Left lung (tissue), 10 donors: ENCODE results near the gene EIF6. TPM values are rescaled to one million over a fixed set of nuclear protein-coding genes. Genes with fewer than 3 reads are reported as not detected.
"Not testable (repeated sequence)": the region's sequence is repeated elsewhere in the genome, so short reads cannot be mapped to it uniquely, and the experiment has no call there.

Experiments
- ATAC-seq: fragments of 200-7000 bp; cut with Tn5 transposase; one replicate; pipeline ENCODE4 v1.9.1; 2020; ENCODE audit warnings: moderate library complexity
- DNase-seq, 4 donors: peaks; one replicate each; pipeline ENCODE4 v3.0.0-alpha.2; 2013 to 2020
- H3K27ac ChIP-seq, 2 donors: fragments of 200-600 bp; sonication (generic) in 1 of 2; one replicate each; pipeline versions ENCODE4 v1.5.0 to v1.8.0; 2020 to 2021
- H3K27me3 ChIP-seq, 2 donors: fragments of 200-600 bp; sonication (generic) in 1 of 2; one replicate each; pipeline versions ENCODE4 v1.5.0 to v1.8.0; 2020 to 2021
- H3K36me3 ChIP-seq, 2 donors: fragments of 200-600 bp; sonication (generic) in 1 of 2; one replicate each; pipeline versions ENCODE4 v1.5.0 to v1.8.0; 2020 to 2021
- H3K4me1 ChIP-seq, 2 donors: fragments of 200-600 bp; one replicate each; pipeline ENCODE4 v1.8.0; 2021
- H3K4me3 ChIP-seq, 2 donors: fragments of 200-600 bp; sonication (generic) in 1 of 2; one replicate each; pipeline versions ENCODE4 v1.5.0 to v1.8.0; 2020 to 2021; ENCODE audit warnings: mild to moderate bottlenecking in 1 of 2
- H3K9me3 ChIP-seq, 2 donors: fragments of 200-600 bp; sonication (generic) in 1 of 2; one replicate each; pipeline versions ENCODE4 v1.5.0 to v1.8.0; 2020 to 2021
- intact Hi-C, 2 donors: fragments of 100-400 bp; cut with DNase I; formaldehyde crosslinking; loops; one replicate each; pipeline versions ENCODE4 v1.11.2 to v1.14.2; 2022
- polyA plus RNA-seq, 6 donors: library from polyadenylated mRNA; unstranded; fragments of 120-200 nt; gene quantifications; one replicate each; pipeline ENCODE4 v1.2.1, GENCODE V29; 2013; ENCODE audit not compliant: insufficient read length in 6 of 6
- total RNA-seq, 2 donors: library from RNA; stranded (reverse); fragmentation: NEBNext Ultra II Directional; extraction: Animal tissue kit (Norgen Biotek cat#: 25700); gene quantifications; one replicate each; pipeline ENCODE4 v1.2.1, GENCODE V29; 2021
- TF ChIP-seq, protein P1 (sequence below), 2 donors: fragments of 200-600 bp; sonication (generic) in 1 of 2; IDR thresholded peaks; one replicate each; pipeline versions ENCODE4 v1.5.0 to v1.8.0; 2021; ENCODE audit warnings: antibody characterized with exemption in 2 of 2
- donor health status: DM: no; HTN: yes; CAD: no.
- donor health status: DM: no; HTN: no; CAD: no.

EIF6 gene
- total and polyA plus RNA-seq, 8 donors: 95.6 to 111 (median 107) TPM

DNA sequence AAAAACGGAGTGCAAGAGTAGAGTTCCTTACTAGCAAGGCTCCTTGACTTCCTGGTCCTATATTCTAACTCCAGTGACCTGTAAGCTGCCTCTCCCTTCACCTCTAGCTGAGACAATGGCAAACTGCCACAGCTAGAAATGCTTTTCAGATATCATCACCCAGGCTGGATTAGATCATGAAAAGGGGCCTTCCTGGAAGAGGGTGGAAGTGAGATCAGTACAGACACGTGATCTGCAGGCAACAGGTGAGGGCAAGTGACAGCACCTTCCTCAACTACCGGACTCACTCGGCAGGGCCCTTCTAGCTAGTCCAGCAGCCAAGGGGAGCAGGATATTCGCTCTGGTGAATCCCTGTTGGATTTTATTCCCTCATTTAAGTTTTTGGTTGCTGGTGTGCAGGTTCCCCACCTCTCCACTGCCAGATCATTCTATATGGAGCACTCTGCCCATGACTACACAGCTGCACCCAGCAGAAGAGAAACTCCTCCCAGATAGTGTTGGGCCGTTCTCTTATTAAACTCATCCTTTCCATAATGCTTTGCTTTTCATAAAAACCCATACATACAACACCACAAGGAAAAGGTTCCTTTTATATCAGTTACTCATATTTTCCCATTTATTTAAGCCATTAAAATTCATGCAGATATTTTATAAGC is 34.1 kb upstream of the EIF6 start:
- TF ChIP-seq, protein P1, sequence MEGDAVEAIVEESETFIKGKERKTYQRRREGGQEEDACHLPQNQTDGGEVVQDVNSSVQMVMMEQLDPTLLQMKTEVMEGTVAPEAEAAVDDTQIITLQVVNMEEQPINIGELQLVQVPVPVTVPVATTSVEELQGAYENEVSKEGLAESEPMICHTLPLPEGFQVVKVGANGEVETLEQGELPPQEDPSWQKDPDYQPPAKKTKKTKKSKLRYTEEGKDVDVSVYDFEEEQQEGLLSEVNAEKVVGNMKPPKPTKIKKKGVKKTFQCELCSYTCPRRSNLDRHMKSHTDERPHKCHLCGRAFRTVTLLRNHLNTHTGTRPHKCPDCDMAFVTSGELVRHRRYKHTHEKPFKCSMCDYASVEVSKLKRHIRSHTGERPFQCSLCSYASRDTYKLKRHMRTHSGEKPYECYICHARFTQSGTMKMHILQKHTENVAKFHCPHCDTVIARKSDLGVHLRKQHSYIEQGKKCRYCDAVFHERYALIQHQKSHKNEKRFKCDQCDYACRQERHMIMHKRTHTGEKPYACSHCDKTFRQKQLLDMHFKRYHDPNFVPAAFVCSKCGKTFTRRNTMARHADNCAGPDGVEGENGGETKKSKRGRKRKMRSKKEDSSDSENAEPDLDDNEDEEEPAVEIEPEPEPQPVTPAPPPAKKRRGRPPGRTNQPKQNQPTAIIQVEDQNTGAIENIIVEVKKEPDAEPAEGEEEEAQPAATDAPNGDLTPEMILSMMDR (IDR thresholded peaks at IDR 0.05): no peak

DNA sequence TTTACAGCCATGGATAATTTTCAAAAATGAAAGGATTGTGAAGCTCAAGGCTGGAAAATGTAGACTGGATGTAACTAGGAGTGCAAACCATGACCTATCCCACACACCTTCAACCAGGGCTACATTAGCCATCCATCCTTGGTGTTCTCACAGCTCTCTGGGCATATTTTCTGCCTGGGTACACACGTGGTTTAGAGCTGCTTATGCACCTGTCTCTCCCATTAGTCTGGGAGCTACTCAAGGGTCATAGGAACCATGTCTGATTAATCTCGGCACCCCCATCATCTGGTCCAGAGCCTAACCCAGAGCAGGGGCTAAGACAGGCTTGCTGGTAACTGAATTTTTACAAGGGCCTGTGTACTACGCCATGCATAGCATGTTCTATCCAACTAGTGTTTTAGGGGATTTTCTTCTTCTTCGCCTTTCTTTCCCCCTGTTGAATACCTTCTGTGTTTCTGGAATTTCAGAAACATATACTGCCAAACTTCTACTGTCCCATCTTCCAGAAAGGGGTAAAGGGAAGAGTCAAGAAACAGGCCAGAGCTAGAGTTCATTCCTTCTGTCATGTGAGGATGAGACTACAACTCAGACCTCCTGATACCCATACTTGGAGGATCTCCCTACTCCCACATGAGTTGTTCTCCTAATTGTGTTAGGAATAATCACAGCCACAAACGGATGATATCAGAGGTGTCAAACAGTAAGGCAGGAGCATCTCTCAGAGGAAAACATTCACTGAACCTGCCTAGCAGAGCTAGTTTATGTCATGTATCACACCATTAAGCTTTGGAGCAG is 33.0 kb upstream of the EIF6 start:
- TF ChIP-seq, protein P1 (IDR thresholded peaks at IDR 0.05): no peak
- no peak overlapping the region for H3K4me3 ChIP-seq
- H3K27ac ChIP-seq: no peak overlapping the region
- H3K9me3 ChIP-seq: no peaks in the 10 kb centered on the region
- ATAC-seq: no peak
- H3K27me3 ChIP-seq: no peaks in the 10 kb centered on the region
- intact Hi-C loops: no loop called here
- peaks cover 0 to 11% of the 10 kb centered on the region in 2 donors for H3K36me3 ChIP-seq
- DNase-seq: no peak
- peaks cover 9 to 11% of the 10 kb centered on the region in 2 donors for H3K4me1 ChIP-seq

More for the DNA sequence above, 34.1 kb upstream of the EIF6 start:
- Histone ChIP-seq H3K36me3 (peaks cover 0 to 8% of the 10 kb centered on the region in 2 donors), H3K4me3 (no peak overlapping the region), H3K4me1 (peaks cover 9 to 11% of the 10 kb centered on the region in 2 donors), H3K9me3 (no peaks in the 10 kb centered on the region), H3K27ac (peak overlapping the region; percentile 10 to 42), H3K27me3 (no peaks in the 10 kb centered on the region)
- intact Hi-C loops: no loop called here
- peak; percentile 82 for ATAC-seq
- DNase-seq: peak in 1 of 4 donors; percentile 39

DNA sequence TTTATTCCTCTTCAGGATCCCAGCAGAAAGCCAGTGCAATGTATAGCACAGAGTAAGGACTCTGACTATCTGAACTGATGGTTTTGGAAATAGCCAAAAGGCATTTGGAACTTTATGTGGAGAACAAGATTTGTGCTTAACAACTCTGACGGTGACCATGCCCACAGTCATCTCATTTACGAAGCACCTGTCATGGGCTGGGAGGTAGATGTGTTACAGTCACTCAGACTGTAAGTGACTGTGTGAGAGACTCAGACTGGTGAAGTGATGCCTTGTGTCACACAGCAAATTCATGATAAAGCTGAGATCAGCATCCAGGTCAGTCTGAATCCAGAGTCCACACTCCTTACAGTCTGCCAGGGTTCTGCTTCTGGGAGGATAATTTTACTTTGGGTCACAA is 31.5 kb upstream of the EIF6 start:
- intact Hi-C loops: no loop called here
- Histone ChIP-seq H3K4me3 (no peak overlapping the region), H3K27me3 (no peaks in the 10 kb centered on the region), H3K36me3 (peaks cover 0 to 15% of the 10 kb centered on the region in 2 donors), H3K4me1 (peaks cover 9 to 11% of the 10 kb centered on the region in 2 donors), H3K9me3 (no peaks in the 10 kb centered on the region), H3K27ac (peak overlapping the region in 1 of 2 donors; percentile 8)
- ATAC-seq (no peak), DNase-seq (no peak)
- TF ChIP-seq, protein P1 (IDR thresholded peaks at IDR 0.05): no peak

DNA sequence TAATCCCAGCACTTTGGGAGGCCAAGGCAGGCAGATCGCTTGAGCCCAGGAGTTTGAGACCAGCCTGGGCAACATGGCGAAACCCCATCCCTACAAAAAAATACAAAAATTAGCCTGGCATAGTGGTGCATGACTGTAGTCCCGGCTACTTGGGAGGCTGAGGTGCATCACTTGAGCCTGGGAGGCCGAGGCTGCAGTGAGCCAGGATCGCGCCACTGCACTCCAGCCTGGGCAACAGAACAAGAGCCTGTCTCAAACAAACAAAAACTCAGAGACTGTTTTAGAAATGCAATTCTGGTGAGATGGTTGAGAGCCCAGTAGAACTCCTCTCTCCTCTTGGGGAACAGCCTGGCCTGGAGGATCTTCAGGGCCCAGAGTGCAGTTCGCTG is 31.1 kb upstream of the EIF6 start:
- H3K27me3 ChIP-seq, ATAC-seq, H3K4me3 ChIP-seq, H3K9me3 ChIP-seq, intact Hi-C loops, DNase-seq: not testable (repeated sequence)
- H3K4me1 ChIP-seq: peaks cover 9 to 11% of the 10 kb centered on the region in 2 donors
- H3K36me3 ChIP-seq: peaks cover 0 to 15% of the 10 kb centered on the region in 2 donors
- H3K27ac ChIP-seq: peak overlapping the region in 1 of 2 donors; percentile 8

DNA sequence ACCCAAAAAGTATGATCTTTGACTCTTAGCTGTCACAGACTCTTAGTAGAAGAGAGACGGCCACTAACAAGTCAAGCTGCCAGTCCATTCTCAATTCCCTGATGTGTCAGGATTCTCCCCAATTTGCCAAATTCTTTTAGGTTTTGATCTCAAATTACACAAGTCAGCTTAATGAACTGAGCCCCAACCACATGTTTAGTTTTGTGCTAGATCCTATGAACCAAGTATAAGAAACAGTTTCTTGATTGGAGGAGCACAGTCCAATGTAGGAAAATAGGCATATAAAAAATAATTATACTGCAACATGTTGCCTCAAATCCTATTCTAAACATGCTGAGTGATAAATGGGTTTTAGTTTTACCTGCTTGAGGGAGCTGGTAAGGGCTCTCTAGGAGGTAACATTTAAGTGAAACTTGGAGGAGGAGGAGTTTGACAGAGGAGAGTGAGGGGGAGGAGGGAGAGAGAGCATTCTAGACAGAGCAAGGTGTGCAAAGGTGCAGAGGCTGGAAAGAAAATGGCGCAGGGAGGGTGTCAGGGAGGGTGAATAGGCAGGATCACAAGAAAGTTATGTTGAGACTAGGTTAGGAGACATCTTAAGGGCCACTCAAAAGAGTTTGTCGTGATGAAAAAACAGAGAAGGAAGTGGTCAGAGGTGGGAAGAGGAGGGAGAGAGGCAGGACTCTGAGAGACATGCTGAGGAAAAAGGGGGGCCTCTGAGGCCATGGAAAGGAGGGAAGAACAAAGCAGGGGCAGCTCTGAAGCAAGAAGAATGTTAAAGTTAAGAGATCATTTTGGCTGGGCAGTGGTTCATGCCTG is 30.5 kb upstream of the EIF6 start:
- TF ChIP-seq, protein P1 (IDR thresholded peaks at IDR 0.05): no peak
- intact Hi-C loops: no loop called here
- Histone ChIP-seq H3K27ac (peak overlapping the region in 1 of 2 donors; percentile 3), H3K36me3 (peaks cover 0 to 15% of the 10 kb centered on the region in 2 donors), H3K4me3 (no peak overlapping the region), H3K27me3 (no peaks in the 10 kb centered on the region), H3K9me3 (no peaks in the 10 kb centered on the region), H3K4me1 (peaks cover 9 to 11% of the 10 kb centered on the region in 2 donors)
- ATAC-seq: peak; percentile 66
- DNase-seq: no peak
